Measurements from ENCODE around the gene LRP4.
A peak's percentile ranks its signal among the peaks of the same experiment; 100 is the strongest.
"Not testable (repeated sequence)": the region's sequence is repeated elsewhere in the genome, so short reads cannot be mapped to it uniquely, and the experiment has no call there.

Gene LRP4

DNA sequence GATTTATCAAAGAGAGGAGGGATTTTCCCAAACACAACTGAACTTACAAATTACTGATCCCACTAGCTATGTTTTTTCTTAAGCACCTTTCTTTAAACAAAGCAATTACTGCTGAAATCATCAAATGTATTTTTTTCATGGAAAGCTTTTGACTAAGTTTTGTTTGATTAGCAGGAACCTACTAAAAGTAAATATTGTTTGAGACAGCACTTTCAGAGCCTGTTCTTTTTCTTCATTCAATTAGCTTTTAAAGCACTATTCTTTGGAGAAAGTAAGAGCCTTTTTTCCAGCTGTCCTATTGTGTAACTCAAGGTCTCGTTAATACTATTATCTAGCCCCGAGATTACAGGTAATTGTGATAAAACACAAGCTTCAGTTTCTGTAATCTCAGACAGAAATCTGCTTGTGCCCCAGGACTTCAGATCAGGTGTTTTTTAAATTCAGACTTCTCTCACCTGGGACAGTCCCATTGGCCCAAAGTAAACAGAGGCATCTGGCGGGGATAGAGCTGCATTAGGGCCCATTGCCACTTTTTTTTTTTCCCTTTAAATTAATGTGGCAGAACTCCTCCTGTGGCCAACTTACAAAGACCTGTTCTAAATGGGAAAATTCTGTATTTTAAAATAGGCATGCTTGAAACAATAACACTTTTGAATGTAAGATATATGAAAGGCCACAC lies 29.2 kb upstream of the LRP4 start:
- FAIRE-seq = no peak
- DNase-seq (ENCODE audit: insufficient read length) = no peak
- TF ChIP-seq POLR2A (IDR thresholded peaks at IDR 0.05; ENCODE audit: low read depth, low read length) (no peak), TAF1 (IDR thresholded peaks at IDR 0.05; ENCODE audit: borderline replicate concordance, low read depth, low read length) (no peak), POLR2AphosphoS5 (IDR thresholded peaks at IDR 0.05; ENCODE audit: low read depth, low read length) (no peak)

GRCh38 chr11:46944356-46945075 lies 26.2 kb upstream of the LRP4 start:
- no peak for DNase-seq (ENCODE audit: insufficient read length)
- no peak for FAIRE-seq
- TF ChIP-seq POLR2A (IDR thresholded peaks at IDR 0.05; ENCODE audit: low read depth, low read length) (no peak), POLR2AphosphoS5 (IDR thresholded peaks at IDR 0.05; ENCODE audit: low read depth, low read length) (no peak), TAF1 (IDR thresholded peaks at IDR 0.05; ENCODE audit: borderline replicate concordance, low read depth, low read length) (no peak)

GRCh38 chr11:46942172-46942571 lies 23.8 kb upstream of the LRP4 start:
- TF ChIP-seq POLR2A (IDR thresholded peaks at IDR 0.05; ENCODE audit: low read depth, low read length) = no peak
- no peak for FAIRE-seq
- no peak for DNase-seq (ENCODE audit: insufficient read length)

- peak; percentile 98 for DNase-seq (ENCODE audit: insufficient read length)
- FAIRE-seq = peak; percentile 99
- TF ChIP-seq POLR2AphosphoS5 (IDR thresholded peaks at IDR 0.05; ENCODE audit: low read depth, low read length) (0 out of 2 replicates have a peak, but pooled peaks have one; percentile 42), TAF1 (IDR thresholded peaks at IDR 0.05; ENCODE audit: borderline replicate concordance, low read depth, low read length) (0 out of 2 replicates have a peak, but pooled peaks have one; percentile 21), POLR2A (IDR thresholded peaks at IDR 0.05; ENCODE audit: low read depth, low read length) (no peak; the same call in 1 of the 2 replicates)
Observed at GRCh38 chr11:46936138-46937110, 18.1 kb upstream of the LRP4 start, which contains the start of gene CSTPP1. Gene CSTPP1, plus strand, starts transcription at chr11:46936761. Its CDS starts 45 bp downstream, at chr11:46936806.

DNA sequence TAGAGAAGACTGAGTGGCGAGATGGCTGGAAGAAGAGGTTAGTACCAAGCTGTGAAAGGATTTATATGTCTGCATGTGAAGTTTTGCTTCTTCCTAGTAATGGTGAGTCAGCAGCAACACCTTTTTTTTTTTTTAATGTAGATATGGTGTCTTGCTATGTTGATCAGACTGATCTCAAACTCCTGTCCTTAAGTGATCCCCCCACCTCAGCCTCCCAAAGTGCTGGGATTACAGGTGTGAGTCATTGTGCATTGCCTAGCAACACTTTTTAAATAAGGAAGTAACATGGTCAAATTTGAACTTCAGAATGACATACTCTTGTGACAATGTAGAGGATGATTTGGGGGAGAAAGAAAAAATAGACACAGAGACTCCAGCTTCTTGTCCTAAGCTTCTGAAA lies 11.7 kb upstream of the LRP4 start:
- TF ChIP-seq POLR2A (IDR thresholded peaks at IDR 0.05; ENCODE audit: low read depth, low read length) = no peak
- FAIRE-seq (no peak), DNase-seq (ENCODE audit: insufficient read length) (no peak)

- DNase-seq (ENCODE audit: insufficient read length); FAIRE-seq: not testable (repeated sequence)
Observed at GRCh38 chr11:46928701-46929100, 10.4 kb upstream of the LRP4 start.

- DNase-seq (ENCODE audit: insufficient read length); FAIRE-seq: not testable (repeated sequence)
Observed at GRCh38 chr11:46927928-46928327, 9.6 kb upstream of the LRP4 start.

- TF ChIP-seq POLR2AphosphoS5 (IDR thresholded peaks at IDR 0.05; ENCODE audit: low read depth, low read length) = no peak
- no peak for TF ChIP-seq POLR2A (IDR thresholded peaks at IDR 0.05; ENCODE audit: low read depth, low read length)
- no peak for TF ChIP-seq TAF1 (IDR thresholded peaks at IDR 0.05; ENCODE audit: borderline replicate concordance, low read depth, low read length)
- DNase-seq (ENCODE audit: insufficient read length) = no peak
- no peak for FAIRE-seq
Observed at GRCh38 chr11:46920755-46921154, 2.4 kb upstream of the LRP4 start.

GRCh38 chr11:46918788-46919513 lies 601 bp upstream of the LRP4 start:
- DNase-seq (ENCODE audit: insufficient read length) = no peak

GRCh38 chr11:46917762-46918082 lies 628 bp downstream of the LRP4 start:
- no peak for FAIRE-seq
- TF ChIP-seq TAF1 (IDR thresholded peaks at IDR 0.05; ENCODE audit: borderline replicate concordance, low read depth, low read length) (no peak), POLR2A (IDR thresholded peaks at IDR 0.05; ENCODE audit: low read depth, low read length) (no peak), POLR2AphosphoS5 (IDR thresholded peaks at IDR 0.05; ENCODE audit: low read depth, low read length) (no peak)
- DNase-seq (ENCODE audit: insufficient read length) = no peak

More at GRCh38 chr11:46918788-46919513, 601 bp upstream of the LRP4 start:
- no peak for TF ChIP-seq TAF1 (IDR thresholded peaks at IDR 0.05; ENCODE audit: borderline replicate concordance, low read depth, low read length)
- no peak for FAIRE-seq

GRCh38 chr11:46917109-46917761 lies 1.1 kb downstream of the LRP4 start:
- FAIRE-seq (no peak), DNase-seq (ENCODE audit: insufficient read length) (no peak)
- no peak for TF ChIP-seq POLR2AphosphoS5 (IDR thresholded peaks at IDR 0.05; ENCODE audit: low read depth, low read length)
- no peak for TF ChIP-seq POLR2A (IDR thresholded peaks at IDR 0.05; ENCODE audit: low read depth, low read length)

Data from GM12892 (cell line).